ENCODE data around the gene CAPN3. TPM values are rescaled to one million over a fixed set of nuclear protein-coding genes. Genes with fewer than 3 reads are reported as not detected.

Gene CAPN3
- total RNA-seq, 1 donor from 2014 or later: 1.6 TPM

- Mint-ChIP-seq H3K27ac (no peak overlapping the region), H3K9me3 (no peaks in the 10 kb centered on the region), H3K27me3 (ENCODE audit: insufficient read depth) (no peaks in the 10 kb centered on the region)
These were observed 94.5 kb downstream of the CAPN3 start for GRCh38 chr15:42453826-42454225.

DNA sequence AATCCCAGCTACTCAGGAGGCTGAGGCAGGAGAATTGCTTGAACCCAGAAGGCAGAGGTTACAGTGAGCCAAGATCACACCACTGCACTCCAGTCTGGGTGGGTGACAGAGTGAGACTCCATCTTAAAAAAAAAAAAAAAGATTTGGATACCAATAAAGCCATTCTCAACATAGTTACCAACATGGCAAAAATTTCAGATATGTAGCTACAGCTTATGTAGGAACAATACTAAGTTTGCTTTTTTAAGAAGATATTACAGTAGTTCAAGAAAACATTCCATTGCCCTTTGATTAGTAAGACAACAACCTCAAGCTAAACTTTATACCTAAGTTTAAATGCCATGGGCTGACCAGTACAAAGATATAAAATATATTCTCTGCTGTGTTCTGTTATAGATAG lies 97.2 kb downstream of the CAPN3 start:
- intact Hi-C loops (cut with micrococcal nuclease): no loop called here
- H3K27ac Mint-ChIP-seq: no peak overlapping the region

More at GRCh38 chr15:42453826-42454225, 94.5 kb downstream of the CAPN3 start:
- DNase-seq (ENCODE audit: low spot score): no peak
- Mint-ChIP-seq H3K4me3 (no peak overlapping the region), H3K4me1 (ENCODE audit: low read depth) (peaks cover 5% of the 10 kb centered on the region), H3K36me3 (ENCODE audit: low read depth) (peaks cover 28% of the 10 kb centered on the region)
- intact Hi-C loops (cut with micrococcal nuclease): no loop called here

DNA sequence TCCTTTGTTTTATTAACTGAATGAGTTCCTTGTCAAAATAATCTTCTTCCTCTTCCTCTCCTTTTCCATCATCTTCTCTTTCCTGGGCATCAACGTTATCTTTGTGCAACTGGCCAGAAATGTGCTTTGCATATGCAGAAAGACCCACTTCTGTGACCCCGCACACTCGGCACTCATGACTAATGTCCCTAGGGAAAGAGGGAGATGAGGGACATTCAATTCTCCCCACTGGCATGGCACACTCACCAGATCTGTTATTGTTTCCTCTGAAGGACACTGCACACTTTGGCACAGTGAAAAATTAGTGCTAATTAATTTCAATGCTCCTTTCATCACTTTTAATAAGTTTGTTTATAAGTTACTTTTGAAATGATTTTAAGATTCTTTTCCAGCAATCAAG lies 97.7 kb downstream of the CAPN3 start:
- intact Hi-C loops (cut with micrococcal nuclease): no loop called here
- Mint-ChIP-seq H3K4me3 (no peak overlapping the region), H3K9me3 (no peaks in the 10 kb centered on the region), H3K36me3 (ENCODE audit: low read depth) (peaks cover 13% of the 10 kb centered on the region), H3K4me1 (ENCODE audit: low read depth) (peaks cover 5% of the 10 kb centered on the region), H3K27ac (no peak overlapping the region), H3K27me3 (ENCODE audit: insufficient read depth) (no peaks in the 10 kb centered on the region)
- DNase-seq (ENCODE audit: low spot score): no peak

More for the DNA sequence above, 97.2 kb downstream of the CAPN3 start:
- no peaks in the 10 kb centered on the region for H3K9me3 Mint-ChIP-seq
- H3K36me3 Mint-ChIP-seq (ENCODE audit: low read depth): peaks cover 16% of the 10 kb centered on the region
- H3K4me3 Mint-ChIP-seq: no peak overlapping the region
- H3K27me3 Mint-ChIP-seq (ENCODE audit: insufficient read depth): no peaks in the 10 kb centered on the region
- peaks cover 5% of the 10 kb centered on the region for H3K4me1 Mint-ChIP-seq (ENCODE audit: low read depth)
- DNase-seq (ENCODE audit: low spot score): no peak

DNA sequence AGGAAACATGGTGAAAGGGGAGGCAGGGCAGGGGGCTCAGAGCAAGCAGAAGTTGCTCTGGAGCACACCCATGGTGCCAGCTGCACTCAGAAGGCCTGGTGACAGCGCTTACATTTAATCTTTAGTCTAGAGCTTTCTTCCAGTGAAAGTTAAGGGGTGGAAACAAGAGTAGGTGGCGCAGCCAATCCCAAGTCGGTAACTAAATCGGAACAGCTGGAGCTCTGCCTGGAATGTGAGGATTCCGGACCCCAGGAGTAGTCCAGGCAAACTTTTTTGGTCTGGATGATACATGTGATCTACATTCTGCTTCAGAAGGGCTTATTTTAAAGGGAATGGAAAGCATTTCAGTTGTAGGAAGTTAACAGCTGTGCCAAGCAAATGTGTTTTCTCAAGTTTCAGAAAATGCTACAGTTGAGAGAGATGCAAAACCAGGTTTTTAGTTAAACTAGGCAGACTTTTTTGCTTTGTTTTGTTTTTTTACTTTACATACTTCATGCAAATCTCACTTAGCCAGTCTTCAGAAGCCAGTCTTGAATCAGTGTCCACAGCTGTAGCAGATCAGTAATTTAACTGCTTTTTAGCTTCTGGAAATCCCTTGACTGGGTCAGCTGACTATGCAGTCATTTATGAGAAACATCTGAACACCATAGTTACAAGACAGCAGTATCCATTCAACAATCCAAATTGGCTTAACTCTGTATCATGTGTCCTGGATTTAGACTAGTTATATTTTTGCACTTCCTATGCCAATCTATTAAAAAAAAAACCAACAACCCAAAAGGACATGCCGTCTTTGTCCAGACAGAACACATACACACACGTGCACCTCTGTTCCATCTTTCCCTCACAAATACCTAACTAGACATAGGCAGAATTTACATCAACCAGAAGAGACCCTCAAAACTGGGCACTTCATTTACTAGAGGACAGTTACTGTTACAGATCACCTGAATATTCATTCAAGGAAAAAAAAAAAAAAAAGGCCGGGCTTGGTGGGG lies 98.4 kb downstream of the CAPN3 start:
- peaks cover 11% of the 10 kb centered on the region for H3K36me3 Mint-ChIP-seq (ENCODE audit: low read depth)

GRCh38 chr15:42461261-42461660 lies 102.0 kb downstream of the CAPN3 start:
- Mint-ChIP-seq H3K27me3 (ENCODE audit: insufficient read depth) (no peaks in the 10 kb centered on the region), H3K4me3 (no peak overlapping the region), H3K36me3 (ENCODE audit: low read depth) (peaks cover 15% of the 10 kb centered on the region), H3K27ac (no peak overlapping the region), H3K4me1 (ENCODE audit: low read depth) (peaks cover 5% of the 10 kb centered on the region), H3K9me3 (no peaks in the 10 kb centered on the region)
- no peak for DNase-seq (ENCODE audit: low spot score)
- intact Hi-C loops (cut with micrococcal nuclease): no loop called here

More for the DNA sequence above, 98.4 kb downstream of the CAPN3 start:
- no peaks in the 10 kb centered on the region for H3K9me3 Mint-ChIP-seq
- no peaks in the 10 kb centered on the region for H3K27me3 Mint-ChIP-seq (ENCODE audit: insufficient read depth)
- no peak overlapping the region for H3K27ac Mint-ChIP-seq
- H3K4me3 Mint-ChIP-seq: no peak overlapping the region
- peaks cover 5% of the 10 kb centered on the region for H3K4me1 Mint-ChIP-seq (ENCODE audit: low read depth)
- intact Hi-C loops (cut with micrococcal nuclease): no loop called here
- no peak for DNase-seq (ENCODE audit: low spot score)

Other genes with a start within 250 kb of the CAPN3 start
- not detected in 2 replicates for gene PLA2G4F, start 202.9 kb upstream of the CAPN3 start, total RNA-seq
- gene VPS39, start 151.2 kb upstream of the CAPN3 start, total RNA-seq: 63.8 and 66.0 TPM in 2 replicates
- gene GANC, start 86.3 kb upstream of the CAPN3 start, total RNA-seq: 13.0 and 15.2 TPM in 2 replicates
- 42.3 and 46.2 TPM in 2 replicates for gene TMEM87A, start 86.1 kb upstream of the CAPN3 start, total RNA-seq
- 62.8 and 63.9 TPM in 2 replicates for gene ZNF106, start 131.6 kb downstream of the CAPN3 start, total RNA-seq
- 73.8 and 87.5 TPM in 2 replicates for gene SNAP23, start 136.1 kb downstream of the CAPN3 start, total RNA-seq
- 19.9 TPM in 2 replicates for gene LRRC57, start 189.3 kb downstream of the CAPN3 start, total RNA-seq
- gene HAUS2, start 189.3 kb downstream of the CAPN3 start, total RNA-seq: 43.2 and 46.7 TPM in 2 replicates
- gene STARD9, start 216.1 kb downstream of the CAPN3 start, total RNA-seq: 6.1 and 9.2 TPM in 2 replicates

Data from activated T-helper 1 cell treated with anti-CD3 and anti-CD28 coated beads, Interleukin-12 subunit alpha, Interleukin-12 subunit beta, Interleukin-2, Interleukin-4 antibody, amounts not matched to agents 30 ng/mL and 10 ng/mL and 1 ng/mL, durations not matched to agents 14 hours and 24 hours and 36 hours (primary cell).